WTC11 (cell line): Measurements from ENCODE around the gene CENPN. TPM values are rescaled to one million over a fixed set of nuclear protein-coding genes. Genes with fewer than 3 reads are reported as not detected.

Experiments
- ATAC-seq: fragments of 200-7000 bp; cut with Tn5 transposase; 2 replicates; pipeline ENCODE4 v1.10.0; 2021; ENCODE audit warnings: mild to moderate bottlenecking, moderate library complexity
- CTCF ChIA-PET: fragments of 300-600 bp; sonication (Branson Sonifier 250); formaldehyde crosslinking; loops from one replicate; lab custom pipeline; 2021; ENCODE audit warnings: antibody characterized with exemption; lab: Charles Lee
- POLR2A ChIA-PET: fragments of 350-600 bp; sonication (Branson Sonifier 250); formaldehyde crosslinking; loops from one replicate; lab custom pipeline; 2021; ENCODE audit warnings: antibody characterized with exemption; lab: Charles Lee
- DNase-seq: peaks from one replicate; pipeline ENCODE4 v3.0.0; 2021; ENCODE audit warnings: low spot score
- H3K27ac Mint-ChIP-seq: 2 replicates; pipeline ENCODE4 v1.8.0; 2021; ENCODE audit warnings: mixed read lengths
- H3K27me3 Mint-ChIP-seq: 2 replicates; pipeline ENCODE4 v1.8.0; 2021; ENCODE audit warnings: low read depth, mild to moderate bottlenecking, moderate library complexity, mixed read lengths
- H3K36me3 Mint-ChIP-seq: 2 replicates; pipeline ENCODE4 v1.8.0; 2021; ENCODE audit warnings: mixed read lengths
- H3K4me1 Mint-ChIP-seq: 2 replicates; pipeline ENCODE4 v1.8.0; 2022; ENCODE audit warnings: mixed read lengths
- H3K4me3 Mint-ChIP-seq: 2 replicates; pipeline ENCODE4 v1.8.0; 2021; ENCODE audit warnings: mild to moderate bottlenecking, moderate library complexity, mixed read lengths
- H3K9me3 Mint-ChIP-seq: 2 replicates; pipeline ENCODE4 v1.8.0; 2021; ENCODE audit warnings: mixed read lengths
- CREM ChIP-seq: sonication (generic); formaldehyde crosslinking; IDR thresholded peaks from 2 replicates; pipeline ENCODE4 v1.8.1; 2022; ENCODE audit warnings: mild to moderate bottlenecking, missing genetic modification reagents, moderate library complexity
- CTCF ChIP-seq: fragments of 200-600 bp; IDR thresholded peaks from 2 replicates; pipeline ENCODE4 v1.8.0; 2022; ENCODE audit warnings: antibody characterized with exemption
- E2F5 ChIP-seq: sonication (generic); formaldehyde crosslinking; IDR thresholded peaks from 2 replicates; pipeline ENCODE4 v1.8.1; 2022; ENCODE audit warnings: mild to moderate bottlenecking, moderate library complexity, missing genetic modification reagents
- EMX1 ChIP-seq: fragments of 250-450 bp; sonication (Bioruptor Pico); IDR thresholded peaks from 2 replicates; pipeline ENCODE4 v1.8.0; 2021; ENCODE audit warnings: mild to moderate bottlenecking
- ESRRA ChIP-seq: sonication (generic); formaldehyde crosslinking; IDR thresholded peaks from 2 replicates; pipeline ENCODE4 v1.8.1; 2022; ENCODE audit warnings: mild to moderate bottlenecking, missing genetic modification reagents, borderline replicate concordance
- GABPB1 ChIP-seq: sonication (generic); formaldehyde crosslinking; IDR thresholded peaks from 2 replicates; pipeline ENCODE4 v1.8.1; 2023; ENCODE audit warnings: mild to moderate bottlenecking, missing genetic modification reagents
- HMGXB4 ChIP-seq: sonication (generic); formaldehyde crosslinking; IDR thresholded peaks from 2 replicates; pipeline ENCODE4 v1.8.1; 2023; ENCODE audit warnings: mild to moderate bottlenecking, moderate library complexity, missing genetic modification reagents
- NFATC4 ChIP-seq: fragments of 250-450 bp; sonication (Bioruptor Pico); IDR thresholded peaks from 2 replicates; pipeline ENCODE4 v1.9.0; 2021; ENCODE audit warnings: mild to moderate bottlenecking
- PRRX2 ChIP-seq: fragments of 250-450 bp; sonication (Bioruptor Pico); IDR thresholded peaks from 2 replicates; pipeline ENCODE4 v1.8.0; 2021; ENCODE audit warnings: mild to moderate bottlenecking
- SOX15 ChIP-seq: fragments of 250-450 bp; sonication (Bioruptor Pico); IDR thresholded peaks from 2 replicates; pipeline ENCODE4 v1.9.0; 2021; ENCODE audit warnings: mild to moderate bottlenecking
- SP1 ChIP-seq: sonication (generic); formaldehyde crosslinking; conservative IDR thresholded peaks from 2 replicates; pipeline ENCODE4 v1.8.1; 2022; ENCODE audit warnings: missing genetic modification reagents
- STAT6 ChIP-seq: sonication (generic); formaldehyde crosslinking; conservative IDR thresholded peaks from 2 replicates; pipeline ENCODE4 v1.8.1; 2023; ENCODE audit warnings: mild to moderate bottlenecking, low read depth, missing genetic modification reagents, moderate library complexity
- ZNF138 ChIP-seq: sonication (generic); formaldehyde crosslinking; conservative IDR thresholded peaks from 2 replicates; pipeline ENCODE4 v1.8.1; 2022; ENCODE audit warnings: mild to moderate bottlenecking, moderate library complexity, missing genetic modification reagents
- ZNF281 ChIP-seq: sonication (generic); formaldehyde crosslinking; IDR thresholded peaks from 2 replicates; pipeline ENCODE4 v1.8.0; 2023; ENCODE audit warnings: mild to moderate bottlenecking, missing genetic modification reagents
- total RNA-seq: library from RNA; stranded (reverse); gene quantifications from 3 replicates; pipeline ENCODE4 v1.2.3, GENCODE V29; 2021

Gene CENPN
- total RNA-seq, 1 experiment from 2014 or later: 47.4 TPM

GRCh38 chr16:81035398-81035974 lies 28.5 kb downstream of the CENPN start, which contains the start of gene ATMIN:
Gene ATMIN (plus strand): TSS chr16:81035842. CDS start chr16:81035871, 29 bp downstream.
- no peaks in the 10 kb centered on the region; the same call in 1 of the 2 replicates for H3K27me3 Mint-ChIP-seq
- peaks cover 29% of the 10 kb centered on the region for H3K36me3 Mint-ChIP-seq
- POLR2A ChIA-PET: interaction anchor here (1.3 kb wide), 2 partner anchors 28 to 41 kb away, joined by 4 to 5 read pairs; partner anchors contain the start of genes C16orf46, CENPN and CMC2
- H3K27ac Mint-ChIP-seq: peak within 1 kb of the TSS; percentile 35; the same call in 1 of the 2 replicates
- peak within 1 kb of the TSS; percentile 83 for H3K4me3 Mint-ChIP-seq
- peaks cover 11% of the 10 kb centered on the region for H3K4me1 Mint-ChIP-seq
- TF ChIP-seq CREM (CRISPR knock-in tag) (0 out of 2 replicates have a peak, but pooled peaks have one; percentile 49), GABPB1 (peak; percentile 34), ZNF281 (CRISPR knock-in tag) (no peak), PRRX2 (CRISPR knock-in tag) (no peak), SP1 (CRISPR knock-in tag) (peak; percentile 84), NFATC4 (CRISPR knock-in tag) (no peak), SOX15 (CRISPR knock-in tag) (no peak), CTCF (peak; percentile 93), ZNF138 (CRISPR knock-in tag) (no peak), STAT6 (CRISPR knock-in tag) (no peak), ESRRA (CRISPR knock-in tag) (no peak), E2F5 (CRISPR knock-in tag) (peak; percentile 63; the same call in 1 of the 2 replicates), HMGXB4 (CRISPR knock-in tag) (peak; percentile 72), EMX1 (CRISPR knock-in tag) (no peak)
- peaks cover 16% of the 10 kb centered on the region for H3K9me3 Mint-ChIP-seq
- CTCF ChIA-PET: interaction anchor here (0.5 to 4.4 kb wide), 48 partner anchors 9 to 705 kb away, joined by 3 to 68 read pairs (median 4); partner anchors contain the start of genes BCO1, C16orf46, CENPN and CMC2
- DNase-seq (peak; percentile 90), ATAC-seq (peak; percentile 91)
